Lower leg skin (tissue), 3 donors: ENCODE measurements around the gene MGST3.

ENCODE experiments used
- POLR2A ChIP-seq, 2 donors: fragments of 450-650 bp; IDR thresholded peaks; one replicate each; pipeline ENCODE4 v1.6.1; 2016 to 2017; ENCODE audit warnings: antibody characterized with exemption in 2 of 2, mild to moderate bottlenecking in 1 of 2, moderate library complexity in 1 of 2
- TF ChIP-seq, protein P1 (sequence below), 3 donors: fragments of 450-650 bp; IDR thresholded peaks; one replicate each; pipeline ENCODE4 v1.5.1; 2016; ENCODE audit warnings: antibody characterized with exemption in 3 of 3, mild to moderate bottlenecking in 3 of 3, moderate library complexity in 2 of 3

DNA sequence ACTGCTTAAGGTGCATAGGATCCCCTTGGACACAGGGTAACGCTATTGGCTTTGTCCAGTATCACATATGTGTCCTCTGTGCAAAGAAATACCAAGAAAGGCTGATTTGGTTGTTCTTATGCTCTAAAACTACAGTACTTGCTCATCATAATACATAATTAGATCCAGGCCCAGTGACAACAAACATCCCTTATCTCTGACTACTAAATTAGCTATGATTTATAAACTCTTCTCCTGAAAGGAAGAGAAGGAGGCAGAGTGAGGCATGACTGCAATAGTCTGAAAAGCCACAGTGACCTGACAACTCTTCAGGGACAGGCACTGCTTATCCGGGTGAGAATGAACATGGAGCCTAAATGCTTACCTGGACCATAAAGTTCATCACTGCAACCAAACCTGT, 30.7 kb downstream of the MGST3 start:
- TF ChIP-seq, protein P1, sequence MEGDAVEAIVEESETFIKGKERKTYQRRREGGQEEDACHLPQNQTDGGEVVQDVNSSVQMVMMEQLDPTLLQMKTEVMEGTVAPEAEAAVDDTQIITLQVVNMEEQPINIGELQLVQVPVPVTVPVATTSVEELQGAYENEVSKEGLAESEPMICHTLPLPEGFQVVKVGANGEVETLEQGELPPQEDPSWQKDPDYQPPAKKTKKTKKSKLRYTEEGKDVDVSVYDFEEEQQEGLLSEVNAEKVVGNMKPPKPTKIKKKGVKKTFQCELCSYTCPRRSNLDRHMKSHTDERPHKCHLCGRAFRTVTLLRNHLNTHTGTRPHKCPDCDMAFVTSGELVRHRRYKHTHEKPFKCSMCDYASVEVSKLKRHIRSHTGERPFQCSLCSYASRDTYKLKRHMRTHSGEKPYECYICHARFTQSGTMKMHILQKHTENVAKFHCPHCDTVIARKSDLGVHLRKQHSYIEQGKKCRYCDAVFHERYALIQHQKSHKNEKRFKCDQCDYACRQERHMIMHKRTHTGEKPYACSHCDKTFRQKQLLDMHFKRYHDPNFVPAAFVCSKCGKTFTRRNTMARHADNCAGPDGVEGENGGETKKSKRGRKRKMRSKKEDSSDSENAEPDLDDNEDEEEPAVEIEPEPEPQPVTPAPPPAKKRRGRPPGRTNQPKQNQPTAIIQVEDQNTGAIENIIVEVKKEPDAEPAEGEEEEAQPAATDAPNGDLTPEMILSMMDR (IDR thresholded peaks at IDR 0.05), result no peak
- no peak for TF ChIP-seq POLR2A (IDR thresholded peaks at IDR 0.05)
